WTC11 (cell line): ENCODE measurements around the gene TMEM164. TPM values are rescaled to one million over a fixed set of nuclear protein-coding genes. Genes with fewer than 3 reads are reported as not detected.

Source experiments
- ATAC-seq: fragments of 200-7000 bp; cut with Tn5 transposase; 2 replicates; pipeline ENCODE4 v1.10.0; 2021; ENCODE audit warnings: mild to moderate bottlenecking, moderate library complexity
- CTCF ChIA-PET: fragments of 300-600 bp; sonication (Branson Sonifier 250); formaldehyde crosslinking; loops from one replicate; lab custom pipeline; 2021; ENCODE audit warnings: antibody characterized with exemption; lab: Charles Lee
- POLR2A ChIA-PET: fragments of 350-600 bp; sonication (Branson Sonifier 250); formaldehyde crosslinking; loops from one replicate; lab custom pipeline; 2021; ENCODE audit warnings: antibody characterized with exemption; lab: Charles Lee
- DNase-seq: peaks from one replicate; pipeline ENCODE4 v3.0.0; 2021; ENCODE audit warnings: low spot score
- H3K27ac Mint-ChIP-seq: 2 replicates; pipeline ENCODE4 v1.8.0; 2021; ENCODE audit warnings: mixed read lengths
- H3K27me3 Mint-ChIP-seq: 2 replicates; pipeline ENCODE4 v1.8.0; 2021; ENCODE audit warnings: low read depth, mild to moderate bottlenecking, moderate library complexity, mixed read lengths
- H3K36me3 Mint-ChIP-seq: 2 replicates; pipeline ENCODE4 v1.8.0; 2021; ENCODE audit warnings: mixed read lengths
- H3K4me1 Mint-ChIP-seq: 2 replicates; pipeline ENCODE4 v1.8.0; 2022; ENCODE audit warnings: mixed read lengths
- H3K4me3 Mint-ChIP-seq: 2 replicates; pipeline ENCODE4 v1.8.0; 2021; ENCODE audit warnings: mild to moderate bottlenecking, moderate library complexity, mixed read lengths
- H3K9me3 Mint-ChIP-seq: 2 replicates; pipeline ENCODE4 v1.8.0; 2021; ENCODE audit warnings: mixed read lengths
- ATF1 ChIP-seq: sonication (generic); formaldehyde crosslinking; IDR thresholded peaks from 2 replicates; pipeline ENCODE4 v1.8.1; 2023; ENCODE audit warnings: mild to moderate bottlenecking, moderate library complexity, missing genetic modification reagents
- ELF4 ChIP-seq: sonication (generic); formaldehyde crosslinking; IDR thresholded peaks from 2 replicates; pipeline ENCODE4 v1.8.1; 2022; ENCODE audit warnings: low read depth, mild to moderate bottlenecking, moderate library complexity, missing genetic modification reagents
- EMX1 ChIP-seq: fragments of 250-450 bp; sonication (Bioruptor Pico); IDR thresholded peaks from 2 replicates; pipeline ENCODE4 v1.8.0; 2021; ENCODE audit warnings: mild to moderate bottlenecking
- FOXJ3 ChIP-seq: sonication (generic); formaldehyde crosslinking; IDR thresholded peaks from 2 replicates; pipeline ENCODE4 v1.9.0; 2021; ENCODE audit warnings: missing genetic modification reagents, mild to moderate bottlenecking, borderline replicate concordance
- GTF2I ChIP-seq: fragments of 250-450 bp; sonication (Bioruptor Pico); conservative IDR thresholded peaks from 2 replicates; pipeline ENCODE4 v1.4.0; 2021; ENCODE audit warnings: mild to moderate bottlenecking
- MXD4 ChIP-seq: fragments of 250-450 bp; sonication (Bioruptor Pico); IDR thresholded peaks from 2 replicates; pipeline ENCODE4 v1.8.0; 2021; ENCODE audit warnings: mild to moderate bottlenecking, moderate library complexity, borderline replicate concordance
- NFYB ChIP-seq: sonication (generic); formaldehyde crosslinking; conservative IDR thresholded peaks from 2 replicates; pipeline ENCODE4 v1.8.0; 2022; ENCODE audit warnings: low read depth, missing genetic modification reagents
- NR2C2 ChIP-seq: sonication (generic); formaldehyde crosslinking; IDR thresholded peaks from 2 replicates; pipeline ENCODE4 v1.8.0; 2022; ENCODE audit warnings: mild to moderate bottlenecking, missing genetic modification reagents
- NR3C1 ChIP-seq: sonication (generic); formaldehyde crosslinking; conservative IDR thresholded peaks from 2 replicates; pipeline ENCODE4 v1.8.1; 2023; ENCODE audit warnings: low read depth, mild to moderate bottlenecking, missing genetic modification reagents
- SP1 ChIP-seq: sonication (generic); formaldehyde crosslinking; conservative IDR thresholded peaks from 2 replicates; pipeline ENCODE4 v1.8.1; 2022; ENCODE audit warnings: missing genetic modification reagents
- TEAD1 ChIP-seq: sonication (generic); formaldehyde crosslinking; IDR thresholded peaks from 2 replicates; pipeline ENCODE4 v1.8.0; 2022; ENCODE audit warnings: mild to moderate bottlenecking, missing genetic modification reagents
- ZNF232 ChIP-seq: sonication (generic); formaldehyde crosslinking; IDR thresholded peaks from 2 replicates; pipeline ENCODE4 v1.8.0; 2022; ENCODE audit warnings: mild to moderate bottlenecking, missing genetic modification reagents
- ZNF317 ChIP-seq: sonication (generic); formaldehyde crosslinking; IDR thresholded peaks from 2 replicates; pipeline ENCODE4 v1.8.1; 2023; ENCODE audit warnings: low read depth, mild to moderate bottlenecking, moderate library complexity, missing genetic modification reagents, borderline replicate concordance
- ZNF671 ChIP-seq: fragments of 250-450 bp; sonication (Bioruptor Pico); IDR thresholded peaks from 2 replicates; pipeline ENCODE4 v1.8.0; 2021; ENCODE audit warnings: mild to moderate bottlenecking
- total RNA-seq: library from RNA; stranded (reverse); gene quantifications from 3 replicates; pipeline ENCODE4 v1.2.3, GENCODE V29; 2021
- TF ChIP-seq, protein P1 (sequence below): sonication (generic); formaldehyde crosslinking; IDR thresholded peaks from 2 replicates; pipeline ENCODE4 v1.8.0; 2022; ENCODE audit warnings: mild to moderate bottlenecking, missing genetic modification reagents
- TF ChIP-seq, protein P2 (sequence below): fragments of 250-450 bp; sonication (Bioruptor Pico); IDR thresholded peaks from 2 replicates; pipeline ENCODE4 v1.9.0; 2021; ENCODE audit warnings: mild to moderate bottlenecking, borderline replicate concordance
- TF ChIP-seq, protein P3 (sequence below): sonication (generic); formaldehyde crosslinking; IDR thresholded peaks from 2 replicates; pipeline ENCODE4 v1.8.1; 2023; ENCODE audit warnings: mild to moderate bottlenecking, missing genetic modification reagents, moderate library complexity
- TF ChIP-seq, protein P4 (sequence below): sonication (generic); formaldehyde crosslinking; IDR thresholded peaks from 2 replicates; pipeline ENCODE4 v1.8.1; 2022; ENCODE audit warnings: mild to moderate bottlenecking, missing genetic modification reagents, moderate library complexity, borderline replicate concordance
- TF ChIP-seq, protein P5 (sequence below): sonication (generic); formaldehyde crosslinking; IDR thresholded peaks from 2 replicates; pipeline ENCODE4 v1.8.1; 2022; ENCODE audit warnings: mild to moderate bottlenecking, moderate library complexity, missing genetic modification reagents
- TF ChIP-seq, protein P6 (sequence below): fragments of 250-450 bp; sonication (Bioruptor Pico); IDR thresholded peaks from 2 replicates; pipeline ENCODE4 v2.1.2; 2022; ENCODE audit warnings: mild to moderate bottlenecking, moderate library complexity
- TF ChIP-seq, protein P7 (sequence below): sonication (generic); formaldehyde crosslinking; IDR thresholded peaks from 2 replicates; pipeline ENCODE4 v1.8.0; 2023; ENCODE audit warnings: mild to moderate bottlenecking, missing genetic modification reagents
- TF ChIP-seq, protein P8 (sequence below): sonication (generic); formaldehyde crosslinking; IDR thresholded peaks from 2 replicates; pipeline ENCODE4 v1.8.1; 2022; ENCODE audit warnings: missing genetic modification reagents, borderline replicate concordance

The TMEM164 gene
- total RNA-seq, 1 experiment from 2014 or later, result 16.0 TPM

DNA sequence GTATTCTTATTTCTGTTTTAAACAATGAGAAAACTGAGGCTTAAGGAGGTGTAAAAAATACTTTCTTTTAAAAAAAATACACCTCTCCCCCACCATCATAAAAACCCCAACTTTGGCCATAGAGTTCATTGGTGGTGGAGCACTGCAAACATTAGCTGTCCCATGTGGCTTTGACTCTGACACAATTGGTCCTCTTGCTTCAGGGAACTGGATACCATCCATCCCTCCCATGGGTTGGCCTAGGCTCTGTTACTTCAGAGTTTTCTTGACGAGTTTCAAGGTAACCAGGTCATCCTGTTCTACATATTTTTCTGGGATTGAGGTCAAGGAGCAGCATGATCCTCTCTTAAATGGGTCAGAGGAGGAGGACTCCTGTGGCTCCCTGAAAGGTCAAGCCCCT is 50.5 kb downstream of the TMEM164 start:
- H3K4me1 Mint-ChIP-seq, result peaks cover 11% of the 10 kb centered on the region
- peaks cover 3% of the 10 kb centered on the region for H3K36me3 Mint-ChIP-seq
- ChIA-PET POLR2A (no interaction called here), CTCF (no interaction called here)
- no peak overlapping the region for H3K27ac Mint-ChIP-seq
- no peak overlapping the region for H3K4me3 Mint-ChIP-seq
- TF ChIP-seq, protein P1, sequence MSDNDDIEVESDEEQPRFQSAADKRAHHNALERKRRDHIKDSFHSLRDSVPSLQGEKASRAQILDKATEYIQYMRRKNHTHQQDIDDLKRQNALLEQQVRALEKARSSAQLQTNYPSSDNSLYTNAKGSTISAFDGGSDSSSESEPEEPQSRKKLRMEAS (CRISPR knock-in tag), result no peak
- TF ChIP-seq TEAD1 (CRISPR knock-in tag) (no peak), ZNF317 (CRISPR knock-in tag) (no peak), ATF1 (CRISPR knock-in tag) (no peak), MXD4 (CRISPR knock-in tag) (no peak), FOXJ3 (CRISPR knock-in tag) (no peak), ZNF671 (no peak), NR2C2 (CRISPR knock-in tag) (no peak), EMX1 (no peak), GTF2I (CRISPR knock-in tag) (no peak), ZNF232 (CRISPR knock-in tag) (no peak), NFYB (CRISPR knock-in tag) (no peak), NR3C1 (CRISPR knock-in tag) (no peak), SP1 (CRISPR knock-in tag) (no peak)
- TF ChIP-seq, protein P2, sequence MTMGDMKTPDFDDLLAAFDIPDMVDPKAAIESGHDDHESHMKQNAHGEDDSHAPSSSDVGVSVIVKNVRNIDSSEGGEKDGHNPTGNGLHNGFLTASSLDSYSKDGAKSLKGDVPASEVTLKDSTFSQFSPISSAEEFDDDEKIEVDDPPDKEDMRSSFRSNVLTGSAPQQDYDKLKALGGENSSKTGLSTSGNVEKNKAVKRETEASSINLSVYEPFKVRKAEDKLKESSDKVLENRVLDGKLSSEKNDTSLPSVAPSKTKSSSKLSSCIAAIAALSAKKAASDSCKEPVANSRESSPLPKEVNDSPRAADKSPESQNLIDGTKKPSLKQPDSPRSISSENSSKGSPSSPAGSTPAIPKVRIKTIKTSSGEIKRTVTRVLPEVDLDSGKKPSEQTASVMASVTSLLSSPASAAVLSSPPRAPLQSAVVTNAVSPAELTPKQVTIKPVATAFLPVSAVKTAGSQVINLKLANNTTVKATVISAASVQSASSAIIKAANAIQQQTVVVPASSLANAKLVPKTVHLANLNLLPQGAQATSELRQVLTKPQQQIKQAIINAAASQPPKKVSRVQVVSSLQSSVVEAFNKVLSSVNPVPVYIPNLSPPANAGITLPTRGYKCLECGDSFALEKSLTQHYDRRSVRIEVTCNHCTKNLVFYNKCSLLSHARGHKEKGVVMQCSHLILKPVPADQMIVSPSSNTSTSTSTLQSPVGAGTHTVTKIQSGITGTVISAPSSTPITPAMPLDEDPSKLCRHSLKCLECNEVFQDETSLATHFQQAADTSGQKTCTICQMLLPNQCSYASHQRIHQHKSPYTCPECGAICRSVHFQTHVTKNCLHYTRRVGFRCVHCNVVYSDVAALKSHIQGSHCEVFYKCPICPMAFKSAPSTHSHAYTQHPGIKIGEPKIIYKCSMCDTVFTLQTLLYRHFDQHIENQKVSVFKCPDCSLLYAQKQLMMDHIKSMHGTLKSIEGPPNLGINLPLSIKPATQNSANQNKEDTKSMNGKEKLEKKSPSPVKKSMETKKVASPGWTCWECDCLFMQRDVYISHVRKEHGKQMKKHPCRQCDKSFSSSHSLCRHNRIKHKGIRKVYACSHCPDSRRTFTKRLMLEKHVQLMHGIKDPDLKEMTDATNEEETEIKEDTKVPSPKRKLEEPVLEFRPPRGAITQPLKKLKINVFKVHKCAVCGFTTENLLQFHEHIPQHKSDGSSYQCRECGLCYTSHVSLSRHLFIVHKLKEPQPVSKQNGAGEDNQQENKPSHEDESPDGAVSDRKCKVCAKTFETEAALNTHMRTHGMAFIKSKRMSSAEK (CRISPR knock-in tag), result no peak
- TF ChIP-seq, protein P3, sequence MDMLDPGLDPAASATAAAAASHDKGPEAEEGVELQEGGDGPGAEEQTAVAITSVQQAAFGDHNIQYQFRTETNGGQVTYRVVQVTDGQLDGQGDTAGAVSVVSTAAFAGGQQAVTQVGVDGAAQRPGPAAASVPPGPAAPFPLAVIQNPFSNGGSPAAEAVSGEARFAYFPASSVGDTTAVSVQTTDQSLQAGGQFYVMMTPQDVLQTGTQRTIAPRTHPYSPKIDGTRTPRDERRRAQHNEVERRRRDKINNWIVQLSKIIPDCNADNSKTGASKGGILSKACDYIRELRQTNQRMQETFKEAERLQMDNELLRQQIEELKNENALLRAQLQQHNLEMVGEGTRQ (CRISPR knock-in tag), result no peak
- TF ChIP-seq, protein P4, sequence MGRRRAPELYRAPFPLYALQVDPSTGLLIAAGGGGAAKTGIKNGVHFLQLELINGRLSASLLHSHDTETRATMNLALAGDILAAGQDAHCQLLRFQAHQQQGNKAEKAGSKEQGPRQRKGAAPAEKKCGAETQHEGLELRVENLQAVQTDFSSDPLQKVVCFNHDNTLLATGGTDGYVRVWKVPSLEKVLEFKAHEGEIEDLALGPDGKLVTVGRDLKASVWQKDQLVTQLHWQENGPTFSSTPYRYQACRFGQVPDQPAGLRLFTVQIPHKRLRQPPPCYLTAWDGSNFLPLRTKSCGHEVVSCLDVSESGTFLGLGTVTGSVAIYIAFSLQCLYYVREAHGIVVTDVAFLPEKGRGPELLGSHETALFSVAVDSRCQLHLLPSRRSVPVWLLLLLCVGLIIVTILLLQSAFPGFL (CRISPR knock-in tag), result no peak
- TF ChIP-seq, protein P5, sequence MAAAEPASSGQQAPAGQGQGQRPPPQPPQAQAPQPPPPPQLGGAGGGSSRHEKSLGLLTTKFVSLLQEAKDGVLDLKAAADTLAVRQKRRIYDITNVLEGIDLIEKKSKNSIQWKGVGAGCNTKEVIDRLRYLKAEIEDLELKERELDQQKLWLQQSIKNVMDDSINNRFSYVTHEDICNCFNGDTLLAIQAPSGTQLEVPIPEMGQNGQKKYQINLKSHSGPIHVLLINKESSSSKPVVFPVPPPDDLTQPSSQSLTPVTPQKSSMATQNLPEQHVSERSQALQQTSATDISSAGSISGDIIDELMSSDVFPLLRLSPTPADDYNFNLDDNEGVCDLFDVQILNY (CRISPR knock-in tag), result no peak
- DNase-seq, result no peak
- H3K9me3 Mint-ChIP-seq, result no peaks in the 10 kb centered on the region
- no peak for ATAC-seq
- no peaks in the 10 kb centered on the region for H3K27me3 Mint-ChIP-seq

DNA sequence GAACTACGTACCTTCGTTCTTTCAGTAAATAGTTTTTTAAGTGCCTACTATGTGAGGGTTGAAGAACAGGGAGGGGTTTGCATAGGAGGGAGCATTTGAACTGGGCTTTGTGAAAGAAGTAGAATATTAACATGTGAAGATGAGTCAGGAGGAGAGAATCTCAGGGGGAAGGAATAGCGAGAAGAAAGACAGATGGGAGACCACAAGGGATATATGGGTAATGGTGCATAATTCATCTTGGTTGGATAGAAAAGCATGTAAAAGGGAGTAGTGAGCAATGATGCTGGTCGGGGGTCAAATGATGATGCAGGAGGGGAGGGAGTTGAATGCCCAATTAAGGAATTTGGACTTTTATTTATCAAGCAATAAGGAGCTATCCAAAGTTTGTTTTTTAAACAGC is 52.7 kb downstream of the TMEM164 start:
- ATAC-seq (no peak), DNase-seq (no peak)
- ChIA-PET POLR2A (no interaction called here), CTCF (no interaction called here)
- Mint-ChIP-seq H3K27me3 (no peaks in the 10 kb centered on the region), H3K9me3 (no peaks in the 10 kb centered on the region), H3K36me3 (peaks cover 3% of the 10 kb centered on the region), H3K4me1 (no peaks in the 10 kb centered on the region), H3K27ac (no peak overlapping the region), H3K4me3 (no peak overlapping the region)
- TF ChIP-seq, protein P4 (CRISPR knock-in tag), result no peak
- no peak for TF ChIP-seq ELF4 (CRISPR knock-in tag)
- TF ChIP-seq, protein P6, sequence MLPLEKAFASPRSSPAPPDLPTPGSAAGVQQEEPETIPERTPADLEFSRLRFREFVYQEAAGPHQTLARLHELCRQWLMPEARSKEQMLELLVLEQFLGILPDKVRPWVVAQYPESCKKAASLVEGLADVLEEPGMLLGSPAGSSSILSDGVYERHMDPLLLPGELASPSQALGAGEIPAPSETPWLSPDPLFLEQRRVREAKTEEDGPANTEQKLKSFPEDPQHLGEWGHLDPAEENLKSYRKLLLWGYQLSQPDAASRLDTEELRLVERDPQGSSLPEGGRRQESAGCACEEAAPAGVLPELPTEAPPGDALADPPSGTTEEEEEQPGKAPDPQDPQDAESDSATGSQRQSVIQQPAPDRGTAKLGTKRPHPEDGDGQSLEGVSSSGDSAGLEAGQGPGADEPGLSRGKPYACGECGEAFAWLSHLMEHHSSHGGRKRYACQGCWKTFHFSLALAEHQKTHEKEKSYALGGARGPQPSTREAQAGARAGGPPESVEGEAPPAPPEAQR (CRISPR knock-in tag), result no peak
- TF ChIP-seq, protein P7, sequence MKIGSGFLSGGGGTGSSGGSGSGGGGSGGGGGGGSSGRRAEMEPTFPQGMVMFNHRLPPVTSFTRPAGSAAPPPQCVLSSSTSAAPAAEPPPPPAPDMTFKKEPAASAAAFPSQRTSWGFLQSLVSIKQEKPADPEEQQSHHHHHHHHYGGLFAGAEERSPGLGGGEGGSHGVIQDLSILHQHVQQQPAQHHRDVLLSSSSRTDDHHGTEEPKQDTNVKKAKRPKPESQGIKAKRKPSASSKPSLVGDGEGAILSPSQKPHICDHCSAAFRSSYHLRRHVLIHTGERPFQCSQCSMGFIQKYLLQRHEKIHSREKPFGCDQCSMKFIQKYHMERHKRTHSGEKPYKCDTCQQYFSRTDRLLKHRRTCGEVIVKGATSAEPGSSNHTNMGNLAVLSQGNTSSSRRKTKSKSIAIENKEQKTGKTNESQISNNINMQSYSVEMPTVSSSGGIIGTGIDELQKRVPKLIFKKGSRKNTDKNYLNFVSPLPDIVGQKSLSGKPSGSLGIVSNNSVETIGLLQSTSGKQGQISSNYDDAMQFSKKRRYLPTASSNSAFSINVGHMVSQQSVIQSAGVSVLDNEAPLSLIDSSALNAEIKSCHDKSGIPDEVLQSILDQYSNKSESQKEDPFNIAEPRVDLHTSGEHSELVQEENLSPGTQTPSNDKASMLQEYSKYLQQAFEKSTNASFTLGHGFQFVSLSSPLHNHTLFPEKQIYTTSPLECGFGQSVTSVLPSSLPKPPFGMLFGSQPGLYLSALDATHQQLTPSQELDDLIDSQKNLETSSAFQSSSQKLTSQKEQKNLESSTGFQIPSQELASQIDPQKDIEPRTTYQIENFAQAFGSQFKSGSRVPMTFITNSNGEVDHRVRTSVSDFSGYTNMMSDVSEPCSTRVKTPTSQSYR (CRISPR knock-in tag), result no peak
- TF ChIP-seq, protein P8, sequence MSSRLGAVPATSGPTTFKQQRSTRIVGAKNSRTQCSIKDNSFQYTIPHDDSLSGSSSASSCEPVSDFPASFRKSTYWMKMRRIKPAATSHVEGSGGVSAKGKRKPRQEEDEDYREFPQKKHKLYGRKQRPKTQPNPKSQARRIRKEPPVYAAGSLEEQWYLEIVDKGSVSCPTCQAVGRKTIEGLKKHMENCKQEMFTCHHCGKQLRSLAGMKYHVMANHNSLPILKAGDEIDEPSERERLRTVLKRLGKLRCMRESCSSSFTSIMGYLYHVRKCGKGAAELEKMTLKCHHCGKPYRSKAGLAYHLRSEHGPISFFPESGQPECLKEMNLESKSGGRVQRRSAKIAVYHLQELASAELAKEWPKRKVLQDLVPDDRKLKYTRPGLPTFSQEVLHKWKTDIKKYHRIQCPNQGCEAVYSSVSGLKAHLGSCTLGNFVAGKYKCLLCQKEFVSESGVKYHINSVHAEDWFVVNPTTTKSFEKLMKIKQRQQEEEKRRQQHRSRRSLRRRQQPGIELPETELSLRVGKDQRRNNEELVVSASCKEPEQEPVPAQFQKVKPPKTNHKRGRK (CRISPR knock-in tag), result no peak
